Kidney glomerular epithelial cell (primary cell): Measurements from ENCODE around the gene LRRC34.
A peak's percentile ranks its signal among the peaks of the same experiment; 100 is the strongest.

ENCODE experiments used
- DNase-seq: peaks from one replicate; lab custom pipeline; 2025; lab: John Stamatoyannopoulos, UW

LRRC34 gene

GRCh38 chr3:169813757-169814517 is 1.2 kb upstream of the LRRC34 start:
- no peak for DNase-seq

GRCh38 chr3:169813278-169813677 is 574 bp upstream of the LRRC34 start:
- no peak for DNase-seq

- DNase-seq = peak; percentile 36
Measured at GRCh38 chr3:169811631-169812331, 923 bp downstream of the LRRC34 start.

DNA sequence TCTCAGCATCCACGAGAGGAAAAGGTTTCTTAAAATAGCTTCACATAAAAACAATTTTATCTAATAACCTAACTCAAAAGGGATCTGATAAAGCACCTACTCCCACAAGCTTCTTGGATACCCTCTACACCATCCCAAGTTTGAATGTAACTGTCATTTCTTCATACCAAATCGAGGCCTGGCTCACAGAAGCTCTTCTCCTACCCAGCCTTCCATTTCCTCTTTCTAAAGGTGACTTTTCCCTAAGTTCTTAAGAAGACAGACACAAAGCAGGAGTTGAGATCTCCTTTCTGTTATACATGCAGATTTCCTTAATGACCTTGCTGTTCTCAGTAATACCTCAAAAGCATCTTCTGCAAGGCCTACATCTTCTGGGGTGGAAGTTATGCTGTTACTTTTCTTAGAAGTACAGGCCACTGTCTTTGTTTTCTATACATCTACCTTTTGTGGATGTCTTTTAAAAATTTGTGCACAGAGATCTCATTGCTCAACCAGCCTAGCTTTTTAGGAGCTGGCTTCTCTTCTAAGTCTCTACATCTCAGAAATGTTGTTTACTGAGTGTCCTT is 3.4 kb downstream of the LRRC34 start:
- no peak for DNase-seq

GRCh38 chr3:169804681-169805080 is 8.0 kb downstream of the LRRC34 start:
- no peak for DNase-seq

DNA sequence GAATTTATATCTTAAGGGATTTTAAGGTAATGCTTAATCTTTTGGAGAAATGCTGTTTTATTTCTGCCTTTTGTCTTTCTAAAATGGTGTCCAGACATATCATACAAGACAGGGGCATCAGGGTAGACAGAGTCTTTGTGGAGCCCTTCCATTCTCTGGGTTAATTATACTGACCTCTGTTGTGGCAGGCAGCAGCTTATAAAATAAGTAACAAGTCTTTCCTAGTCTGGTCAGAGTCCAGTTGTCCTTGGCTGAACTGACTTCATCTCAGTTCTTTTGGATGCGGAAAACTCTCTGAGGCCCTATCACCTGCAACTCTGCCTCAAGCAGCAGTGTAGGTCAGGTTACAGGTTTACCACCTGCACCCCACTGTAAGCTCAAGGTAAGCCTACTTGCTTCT is 20.3 kb downstream of the LRRC34 start:
- no peak for DNase-seq

- DNase-seq = no peak
Measured at GRCh38 chr3:169790687-169791429, 21.8 kb downstream of the LRRC34 start.

GRCh38 chr3:169790219-169790618 is 22.5 kb downstream of the LRRC34 start:
- DNase-seq = no peak

DNA sequence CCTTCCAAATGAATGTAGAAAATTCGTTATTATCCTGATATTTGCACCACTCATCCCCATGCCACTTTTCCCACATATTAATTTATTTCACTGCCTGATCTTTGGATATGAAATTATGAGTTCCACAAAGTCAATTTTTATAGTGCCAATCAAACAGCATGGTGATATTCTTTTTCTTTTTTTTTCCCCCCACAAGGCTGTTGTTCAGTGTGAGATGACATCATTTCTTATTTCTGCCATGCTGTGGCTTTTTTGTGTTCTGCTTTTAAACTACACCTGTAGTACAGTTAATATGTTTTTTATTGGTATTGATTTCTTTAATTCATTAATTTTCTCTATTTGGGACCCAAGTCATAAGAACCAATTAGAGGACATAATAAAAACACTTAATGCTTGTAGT is 24.9 kb downstream of the LRRC34 start:
- DNase-seq = no peak

DNA sequence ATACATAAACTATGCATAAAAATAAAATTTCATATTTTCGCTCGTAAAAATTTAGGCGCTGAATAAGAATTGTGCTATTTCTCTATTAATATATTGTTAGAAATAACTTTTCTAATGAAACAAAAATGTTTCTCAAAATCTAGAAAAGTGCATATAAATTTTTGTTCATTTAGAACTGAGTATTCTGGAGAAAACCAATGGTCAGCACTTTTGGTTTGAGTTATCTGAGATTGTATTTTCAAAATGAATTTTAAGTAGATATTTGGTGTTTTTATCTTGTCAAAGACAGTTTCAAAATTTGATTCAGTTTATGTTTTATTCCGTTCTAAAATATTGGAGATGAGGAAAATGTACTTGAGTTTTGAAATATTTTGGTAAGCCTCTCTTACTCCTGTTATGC is 25.6 kb downstream of the LRRC34 start:
- DNase-seq = no peak

DNA sequence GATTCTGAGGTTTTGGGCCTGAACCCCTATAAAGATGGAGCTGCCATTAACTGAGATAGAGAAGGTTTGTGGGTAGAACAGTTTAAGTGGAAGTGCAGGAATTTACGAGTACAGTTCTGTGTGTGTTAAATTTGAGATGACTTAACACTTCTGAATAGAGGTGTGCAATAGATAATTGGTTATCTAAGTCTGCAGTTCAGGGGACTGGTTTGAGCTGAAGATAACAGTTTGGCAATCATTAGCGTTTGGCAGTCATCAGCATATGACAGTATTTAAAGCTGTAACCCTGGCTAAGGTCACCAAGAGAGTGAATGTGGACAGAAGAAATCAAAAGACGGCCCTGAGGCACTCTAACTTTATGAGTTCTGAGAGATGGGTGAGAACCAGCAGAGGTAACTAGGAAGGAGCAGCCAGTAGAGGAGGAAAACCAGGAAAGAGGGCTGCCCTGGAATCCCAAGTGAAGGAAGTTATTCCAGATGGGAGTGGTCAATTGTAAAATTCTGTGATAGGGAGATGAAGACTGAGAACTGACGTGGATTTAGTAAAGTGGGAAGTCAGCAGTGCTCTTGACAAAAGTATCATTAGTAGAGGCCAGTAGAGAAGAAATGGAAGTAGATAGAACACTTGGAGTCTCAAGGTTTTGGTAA is 31.4 kb downstream of the LRRC34 start:
- DNase-seq = no peak

GRCh38 chr3:169780742-169781141 is 32.0 kb downstream of the LRRC34 start:
- DNase-seq = no peak

DNA sequence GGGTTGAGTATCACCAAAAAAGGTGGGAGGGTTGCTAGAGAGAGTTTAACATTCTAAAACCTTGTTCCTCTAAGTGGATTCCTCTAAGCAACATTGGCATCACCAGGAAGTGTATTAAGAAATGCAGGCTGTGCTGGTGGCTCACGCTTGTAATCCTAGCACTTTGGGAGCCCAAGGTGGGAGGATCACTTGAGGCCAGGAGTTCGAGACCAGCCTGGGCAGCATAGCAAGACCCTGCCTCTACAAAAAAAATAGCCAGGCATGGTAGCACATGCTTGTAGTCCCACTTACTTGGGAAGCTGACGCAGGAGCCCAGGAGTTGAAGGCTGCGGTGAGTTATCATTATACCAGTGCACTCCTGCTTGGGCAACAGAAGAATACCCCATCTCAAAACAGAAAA is 34.9 kb downstream of the LRRC34 start:
- DNase-seq = no peak

- no peak for DNase-seq
Measured at GRCh38 chr3:169774186-169774585, 38.5 kb downstream of the LRRC34 start.

GRCh38 chr3:169772897-169773816 is 39.5 kb downstream of the LRRC34 start, which contains the start of gene MYNN:
Gene MYNN, plus strand, starts transcription at chr3:169773396. Its CDS starts 900 bp downstream, at chr3:169774296.
- DNase-seq = peak; percentile 85

DNA sequence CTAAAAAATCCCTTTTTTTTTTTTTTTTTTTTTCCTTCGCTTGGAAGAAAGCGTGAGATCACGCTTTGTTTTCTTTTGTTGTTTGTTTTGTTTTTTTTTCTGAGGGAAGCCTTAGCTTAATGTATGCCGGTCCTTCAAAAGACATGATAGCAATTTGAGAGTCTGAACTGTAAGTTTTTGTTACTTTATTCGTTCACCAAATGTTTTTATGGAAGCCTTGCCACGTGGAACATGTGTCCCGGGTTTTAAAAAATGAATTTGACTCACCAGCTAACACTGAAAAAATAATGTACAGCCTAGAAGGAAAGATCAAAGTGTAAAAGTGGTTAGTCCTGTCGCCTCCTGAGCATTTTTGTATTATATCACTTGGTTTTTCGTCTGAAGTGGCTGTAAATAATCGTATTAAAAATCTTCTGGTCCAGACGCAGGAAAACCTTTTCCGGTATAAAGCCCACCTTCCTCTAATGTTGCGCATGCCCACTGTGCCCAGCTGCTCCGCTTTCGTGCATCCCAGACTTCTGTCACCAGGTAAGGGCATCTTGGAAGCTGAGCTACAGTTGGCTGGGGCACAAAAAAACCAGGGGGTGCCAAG is 40.3 kb downstream of the LRRC34 start:
- DNase-seq = peak; percentile 81

DNA sequence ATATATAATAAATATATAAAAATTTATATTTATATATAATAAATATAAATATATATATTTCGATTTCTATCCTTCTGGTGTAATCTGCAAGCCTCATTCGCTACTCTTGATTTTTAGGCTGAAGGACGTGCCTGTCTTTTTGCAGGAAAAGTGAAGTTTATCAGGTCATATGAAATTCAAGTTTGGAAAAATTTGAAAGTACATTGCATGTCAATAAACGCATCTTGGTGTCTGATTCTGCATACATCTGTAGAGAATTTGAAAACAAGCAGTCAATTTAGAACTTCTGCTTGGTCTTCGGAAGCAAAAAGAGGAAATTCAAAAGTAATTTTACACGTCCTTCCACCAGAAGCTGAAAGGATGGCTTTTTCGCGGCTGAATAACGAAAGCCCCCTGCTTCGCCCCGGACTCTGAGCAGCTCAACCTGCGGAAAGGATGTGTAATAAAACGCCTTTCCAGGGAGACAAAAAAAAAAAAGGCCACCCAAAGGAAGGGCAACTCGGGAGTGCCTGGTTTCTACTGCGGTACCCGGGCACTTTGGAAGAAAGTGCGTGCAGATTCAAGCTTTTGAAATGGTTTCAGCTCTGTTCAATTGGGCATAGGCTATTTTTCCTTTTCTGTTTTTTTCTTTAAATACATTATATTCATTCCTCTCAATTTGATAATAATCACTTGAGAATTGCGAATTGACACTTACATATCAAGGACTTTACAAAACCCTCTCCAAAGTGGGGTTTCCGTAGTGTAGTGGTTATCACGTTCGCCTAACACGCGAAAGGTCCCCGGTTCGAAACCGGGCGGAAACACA is 41.0 kb downstream of the LRRC34 start:
- DNase-seq = peak; percentile 92

- peak; percentile 61 for DNase-seq
Measured at GRCh38 chr3:169769287-169770181, 43.2 kb downstream of the LRRC34 start, which contains the start of gene ACTRT3. Gene ACTRT3, minus strand, starts transcription at chr3:169769561. Its CDS starts 41 bp downstream, at chr3:169769520.
